Smooth muscle cell of the brain vasculature (primary cell): ENCODE data around the gene PIEZO1.

Experiments
- DNase-seq: peaks from one replicate; pipeline ENCODE4 v3.0.0-alpha.2; 2012; ENCODE audit warnings: low read depth, low spot score

Gene PIEZO1

GRCh38 chr16:88721815-88722755 is 62.9 kb downstream of the PIEZO1 start:
- DNase-seq = no peak

- DNase-seq = no peak
These were observed 63.8 kb downstream of the PIEZO1 start for GRCh38 chr16:88721236-88721635.

GRCh38 chr16:88720396-88720970 is 64.5 kb downstream of the PIEZO1 start:
- DNase-seq = no peak

- no peak for DNase-seq
These were observed 65.1 kb downstream of the PIEZO1 start for GRCh38 chr16:88719933-88720296.

GRCh38 chr16:88719267-88719932 is 65.6 kb downstream of the PIEZO1 start:
- no peak for DNase-seq

- DNase-seq = no peak
These were observed 66.8 kb downstream of the PIEZO1 start for GRCh38 chr16:88718178-88718577.

- DNase-seq = no peak
These were observed 68.4 kb downstream of the PIEZO1 start for GRCh38 chr16:88716601-88717001.

- no peak for DNase-seq
These were observed 68.8 kb downstream of the PIEZO1 start for GRCh38 chr16:88716201-88716600.

GRCh38 chr16:88715312-88716190 is 69.5 kb downstream of the PIEZO1 start:
- no peak for DNase-seq

GRCh38 chr16:88714420-88715302 is 70.4 kb downstream of the PIEZO1 start:
- DNase-seq = no peak

GRCh38 chr16:88713568-88714419 is 71.2 kb downstream of the PIEZO1 start:
- DNase-seq = no peak

- no peak for DNase-seq
These were observed 72.0 kb downstream of the PIEZO1 start for GRCh38 chr16:88713054-88713453.

- no peak for DNase-seq
These were observed 72.5 kb downstream of the PIEZO1 start for GRCh38 chr16:88712362-88712979.

GRCh38 chr16:88711750-88712340 is 73.2 kb downstream of the PIEZO1 start:
- no peak for DNase-seq

GRCh38 chr16:88710556-88710955 is 74.5 kb downstream of the PIEZO1 start:
- no peak for DNase-seq

GRCh38 chr16:88706965-88707826 is 77.8 kb downstream of the PIEZO1 start:
- no peak for DNase-seq

GRCh38 chr16:88706229-88706964 is 78.6 kb downstream of the PIEZO1 start, which contains the start of the genes CTU2 and RNF166:
Gene CTU2 (plus strand): TSS chr16:88706503. CDS start chr16:88706531, 28 bp downstream.
Gene RNF166 (minus strand): TSS chr16:88706408. CDS start chr16:88706325, 83 bp downstream.
- peak; percentile 46 for DNase-seq
